ENCODE data around the gene CHST6. TPM values are rescaled to one million over a fixed set of nuclear protein-coding genes. Genes with fewer than 3 reads are reported as not detected.
"Not testable (repeated sequence)": the region's sequence is repeated elsewhere in the genome, so short reads cannot be mapped to it uniquely, and the experiment has no call there.

CHST6 gene
- total RNA-seq, 1 donor from 2014 or later = 4.6 TPM

DNA sequence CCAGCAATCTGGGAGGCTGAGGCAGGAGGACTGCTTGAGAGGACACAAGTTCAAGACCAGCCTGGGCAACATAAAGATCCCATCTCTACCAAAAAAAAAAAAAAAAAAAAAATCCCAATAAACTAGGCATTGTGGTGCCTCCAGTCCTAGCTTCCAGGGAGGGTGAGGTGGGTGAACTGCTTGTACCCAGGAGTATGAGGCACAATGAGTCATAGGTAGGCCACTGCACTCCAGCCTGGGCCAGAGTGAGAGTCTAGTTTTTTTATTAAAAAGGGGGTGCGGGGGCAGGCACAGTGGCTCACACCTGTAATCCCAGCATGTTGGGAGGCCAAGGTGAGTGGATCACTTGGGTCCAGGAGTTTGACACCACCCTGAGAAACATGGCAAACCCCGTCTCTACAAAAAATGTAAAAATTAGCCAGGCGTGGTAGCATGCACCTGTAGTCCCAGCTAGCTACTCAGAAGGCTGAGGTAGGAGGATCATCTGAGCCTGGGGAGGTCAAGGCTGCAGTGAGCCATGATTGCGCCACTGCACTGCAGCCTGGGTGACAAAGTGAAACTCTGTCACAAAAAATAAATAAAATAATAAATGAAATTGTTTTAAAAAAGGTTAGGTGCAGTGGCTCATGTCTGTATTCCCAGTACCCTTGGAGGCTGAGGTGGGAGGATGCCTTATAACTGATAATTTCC is 7.8 kb upstream of the CHST6 start:
- no peak for ATAC-seq

DNA sequence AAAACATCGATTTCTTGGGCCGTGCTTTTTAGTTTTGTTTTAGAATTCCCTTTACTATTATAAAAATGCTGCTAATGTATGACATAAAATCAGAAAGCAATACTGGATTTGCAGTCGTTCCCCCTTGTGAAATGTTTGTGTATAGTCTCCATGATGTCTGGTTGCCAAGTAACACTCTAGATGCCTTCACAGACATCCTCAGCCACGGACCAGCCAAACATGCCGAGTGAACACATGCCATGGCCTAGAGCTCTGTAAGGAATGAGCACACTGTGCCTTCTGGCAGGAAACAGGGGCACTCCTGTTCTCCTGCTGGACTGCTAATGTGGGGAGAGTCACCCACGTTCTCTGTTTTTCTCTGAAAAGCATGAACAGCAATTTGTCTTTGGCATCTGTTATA is 6.6 kb upstream of the CHST6 start:
- not testable (repeated sequence) for ATAC-seq

- ATAC-seq = no peak
Measured at GRCh38 chr16:75501359-75501758, 6.1 kb upstream of the CHST6 start.

- ATAC-seq = not testable (repeated sequence)
Measured at GRCh38 chr16:75498605-75499322, 3.5 kb upstream of the CHST6 start.

DNA sequence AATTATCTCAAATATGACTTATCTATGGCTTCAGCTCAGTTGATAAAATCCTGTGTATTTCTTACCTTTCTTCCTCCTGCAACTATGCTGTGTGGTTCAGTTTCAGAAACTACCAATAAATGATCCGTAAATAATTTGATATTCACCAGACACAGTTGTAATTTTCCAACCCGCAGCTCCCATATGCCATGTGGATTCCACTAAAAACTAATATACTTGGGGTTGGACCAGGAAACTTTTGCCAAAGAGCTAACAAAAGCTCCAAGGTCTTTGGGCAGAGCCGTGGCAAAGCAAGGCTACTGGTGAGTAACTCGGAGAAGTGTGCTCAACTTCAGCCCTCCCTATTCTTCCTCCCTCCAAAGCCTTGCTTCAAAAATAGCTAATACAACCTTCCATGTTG is 2.3 kb upstream of the CHST6 start:
- ATAC-seq = no peak

DNA sequence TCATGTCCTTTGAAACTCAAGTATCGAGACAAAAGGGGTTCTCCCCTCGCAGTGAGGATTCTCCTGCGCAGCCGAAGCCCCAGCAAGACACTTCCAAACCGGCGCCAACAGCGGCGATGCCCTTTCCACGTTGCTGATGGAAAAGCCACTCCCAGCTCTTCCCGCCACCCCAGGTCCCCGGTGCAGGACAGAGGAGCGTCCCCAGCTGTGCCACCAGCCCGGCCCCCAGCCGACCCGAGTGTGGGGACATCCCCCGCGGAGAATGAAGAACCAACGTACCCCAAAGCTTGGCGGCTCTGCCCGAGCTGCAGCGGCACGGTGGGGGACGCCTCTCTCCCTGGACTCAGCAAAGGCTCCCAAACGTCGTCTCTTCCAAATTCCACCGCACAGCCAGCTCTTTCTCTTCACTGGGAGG is 573 bp downstream of the CHST6 start:
- ATAC-seq = peak; percentile 31

DNA sequence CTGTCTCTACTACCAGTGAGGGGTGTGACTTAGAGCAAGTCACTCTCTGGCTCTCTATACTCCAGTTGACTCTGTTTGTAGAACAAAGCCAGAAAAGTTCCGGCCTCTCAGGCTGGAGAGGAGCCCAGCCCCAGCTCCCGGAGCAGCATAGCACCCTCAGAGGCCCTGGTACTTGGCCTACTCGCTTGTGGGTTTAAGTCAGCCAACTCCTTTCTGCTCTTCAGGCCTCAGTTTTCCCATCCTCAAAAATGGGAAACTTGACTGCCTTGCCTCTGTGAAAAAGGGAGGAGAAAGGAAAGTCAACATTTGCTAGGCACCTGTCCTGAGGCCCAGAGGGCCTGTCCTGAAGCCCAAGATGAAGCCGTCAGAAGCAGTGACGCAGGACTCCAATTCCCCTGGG is 1.1 kb downstream of the CHST6 start:
- ATAC-seq = no peak

DNA sequence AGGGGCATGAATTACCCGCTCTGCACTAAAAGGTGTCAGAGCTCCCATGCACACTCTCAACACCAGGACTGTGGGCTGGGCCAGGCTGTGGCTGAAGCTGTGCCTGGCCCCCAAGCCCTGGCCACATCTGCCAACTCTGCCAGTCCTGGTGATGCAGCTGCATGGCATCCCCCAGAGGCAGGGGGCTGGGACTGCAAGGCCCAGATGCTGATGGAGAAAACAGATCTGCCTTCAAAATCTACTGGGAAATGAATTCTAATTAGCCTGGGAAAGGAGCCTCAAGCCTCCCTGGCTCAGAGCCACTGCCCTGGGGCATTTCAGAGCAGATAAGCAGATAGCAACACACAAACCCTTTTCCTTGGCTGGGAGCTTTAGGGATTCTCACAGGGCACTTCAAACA is 3.4 kb downstream of the CHST6 start:
- ATAC-seq = peak; percentile 41

- ATAC-seq = no peak
Measured at GRCh38 chr16:75488322-75488721, 6.9 kb downstream of the CHST6 start.

DNA sequence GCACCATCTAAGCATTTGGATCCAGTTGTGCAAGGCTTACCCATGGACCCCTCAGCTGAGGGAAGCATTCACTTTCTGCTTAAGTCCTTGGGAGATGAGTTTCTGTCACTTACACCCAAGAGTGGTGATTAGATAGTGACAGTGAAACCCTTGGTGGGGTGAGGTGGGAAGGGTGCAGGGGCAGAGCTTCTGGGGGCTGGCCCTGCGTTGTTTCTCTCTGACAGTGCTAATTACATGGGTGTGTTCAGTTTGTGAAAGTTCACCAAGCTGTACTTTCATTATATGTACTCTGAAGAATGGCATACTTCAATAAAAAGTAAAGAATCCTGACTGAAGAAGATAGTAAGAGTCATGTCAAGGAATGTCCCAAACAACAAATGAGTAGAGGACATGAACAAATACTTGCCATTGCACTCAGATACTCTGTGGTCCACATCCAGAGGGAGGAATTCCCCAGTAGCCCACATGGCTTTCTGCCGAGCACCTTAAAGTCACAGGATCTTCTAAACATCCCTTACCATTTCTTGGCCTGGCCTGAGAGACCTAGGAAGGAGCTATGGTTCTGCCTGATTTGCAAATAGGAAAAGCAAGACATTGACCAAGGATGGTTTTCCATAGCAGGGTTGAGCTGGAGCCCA is 8.4 kb downstream of the CHST6 start:
- no peak for ATAC-seq

DNA sequence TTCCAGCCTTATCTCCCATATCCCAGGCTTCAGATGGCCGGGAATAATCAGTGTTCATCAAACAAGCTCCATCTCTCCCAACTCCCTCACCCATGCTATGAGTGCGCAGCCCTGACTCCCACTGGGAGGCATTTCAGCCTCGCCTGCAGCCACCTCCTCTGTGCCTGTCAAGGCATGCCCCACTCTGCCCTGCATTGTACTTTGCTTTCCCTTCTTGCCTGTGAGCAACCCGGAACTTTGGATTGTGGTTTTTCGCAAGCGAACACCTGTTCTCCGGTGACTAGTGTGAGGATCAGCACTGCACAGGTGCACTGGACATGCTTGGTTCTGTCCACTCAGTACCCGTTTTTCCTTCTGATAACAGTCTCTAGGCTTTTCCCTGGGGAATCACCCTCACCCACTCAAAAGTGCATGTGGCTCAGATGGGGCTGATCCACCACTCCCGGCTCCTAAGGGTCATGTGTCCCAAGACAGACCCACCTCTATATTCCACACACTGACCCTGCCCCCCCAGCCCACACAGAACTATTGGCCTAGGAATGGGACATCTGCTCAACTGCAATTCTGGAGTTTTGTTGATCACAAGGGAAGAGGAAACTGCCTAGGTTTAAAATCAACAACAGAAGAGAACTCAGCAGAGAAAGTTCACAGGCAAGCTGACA is 9.1 kb downstream of the CHST6 start:
- ATAC-seq = peak; percentile 90

DNA sequence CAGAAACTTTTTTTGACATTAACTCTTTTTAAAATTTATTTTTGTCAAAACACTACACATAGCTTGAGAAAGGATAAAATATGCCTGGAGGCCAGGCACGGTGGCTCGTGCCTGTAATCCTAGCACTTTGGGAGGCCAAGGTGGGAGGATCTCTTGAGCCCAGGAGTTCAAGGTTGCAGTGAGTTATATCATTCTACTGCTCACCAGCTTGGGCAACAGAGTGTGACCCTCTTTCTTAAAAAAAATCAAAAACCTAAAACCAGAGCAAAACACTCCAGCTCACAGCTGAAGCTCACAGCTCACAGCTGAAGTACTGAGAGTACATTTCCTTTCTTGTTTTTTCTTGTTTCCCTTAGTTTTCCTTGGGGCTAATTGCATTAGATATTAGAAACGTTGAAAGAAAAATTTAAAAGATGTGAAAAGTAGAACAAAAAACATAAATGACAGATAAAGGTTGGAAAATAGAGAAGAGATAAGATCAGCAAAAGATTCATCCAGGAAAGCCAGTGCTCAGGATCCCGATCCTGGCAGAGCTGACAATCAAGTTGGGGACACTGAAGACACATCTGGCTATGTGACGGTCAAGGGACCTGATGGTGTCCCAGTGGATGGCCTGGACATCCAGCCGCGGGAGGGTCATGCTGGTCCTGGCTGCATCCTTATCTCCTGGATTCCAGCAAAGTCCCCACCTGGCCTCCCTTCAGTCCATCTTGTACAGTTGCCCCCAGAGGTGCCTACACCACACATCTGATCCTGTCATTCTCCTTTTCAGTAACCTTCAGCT is 9.8 kb downstream of the CHST6 start:
- no peak for ATAC-seq

GRCh38 chr16:75483222-75483621 is 12.0 kb downstream of the CHST6 start:
- peak; percentile 91 for ATAC-seq

DNA sequence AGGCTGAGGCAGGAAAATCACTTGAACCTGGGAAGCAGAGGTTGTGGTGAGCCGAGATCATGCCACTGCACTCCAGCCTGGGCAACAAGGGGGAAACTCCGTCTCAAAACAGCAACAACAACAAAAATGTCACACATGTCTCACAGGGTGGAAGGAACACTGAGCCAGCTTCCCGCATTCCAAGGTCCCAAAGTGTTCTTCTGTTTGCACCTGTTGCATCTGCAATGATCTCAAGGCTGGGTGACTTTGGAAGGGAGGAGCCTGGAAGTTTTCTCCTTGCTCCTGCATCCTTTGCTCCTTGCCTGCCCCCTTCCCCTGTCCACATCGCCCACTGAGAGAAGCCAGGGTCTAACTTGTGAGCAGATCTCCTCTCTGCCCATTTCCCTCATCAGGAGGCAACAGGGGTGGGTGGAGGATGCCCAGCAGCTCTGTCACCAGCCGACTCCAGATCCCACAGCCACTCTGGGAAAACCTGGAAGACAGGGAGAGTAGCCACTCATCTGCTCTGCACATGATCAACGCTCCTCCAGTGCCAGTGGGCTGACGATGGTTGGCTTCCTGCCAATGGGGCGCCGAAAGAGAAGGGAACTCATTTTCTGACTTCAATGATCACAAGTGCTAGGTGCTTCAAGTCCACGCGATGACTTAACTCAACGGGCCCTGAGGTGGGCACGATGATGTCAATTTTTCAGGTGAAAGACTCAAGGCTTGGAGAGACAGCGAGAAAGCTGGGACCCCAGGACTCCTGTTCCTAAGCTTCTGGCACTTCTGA is 12.6 kb downstream of the CHST6 start:
- no peak for ATAC-seq

DNA sequence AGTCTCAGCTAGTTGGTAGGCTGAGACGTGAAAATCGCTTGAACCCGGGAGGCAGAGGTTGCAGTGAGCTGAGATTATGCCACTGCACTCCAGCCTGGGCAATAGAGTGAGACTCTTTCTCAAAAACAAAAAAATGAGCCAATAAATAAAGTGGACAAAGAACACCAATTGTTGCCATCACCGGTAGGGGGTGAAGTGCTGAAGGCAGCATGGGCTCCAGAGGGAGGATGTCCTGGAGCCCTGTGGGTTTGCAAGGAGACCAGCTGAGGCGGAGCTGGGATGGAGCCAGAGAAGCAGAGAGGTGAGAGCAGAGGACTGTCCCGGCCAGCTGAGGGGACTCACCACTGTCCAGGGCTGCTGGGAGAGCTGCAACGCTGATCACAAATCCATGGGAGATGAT is 13.8 kb downstream of the CHST6 start:
- ATAC-seq = no peak

DNA sequence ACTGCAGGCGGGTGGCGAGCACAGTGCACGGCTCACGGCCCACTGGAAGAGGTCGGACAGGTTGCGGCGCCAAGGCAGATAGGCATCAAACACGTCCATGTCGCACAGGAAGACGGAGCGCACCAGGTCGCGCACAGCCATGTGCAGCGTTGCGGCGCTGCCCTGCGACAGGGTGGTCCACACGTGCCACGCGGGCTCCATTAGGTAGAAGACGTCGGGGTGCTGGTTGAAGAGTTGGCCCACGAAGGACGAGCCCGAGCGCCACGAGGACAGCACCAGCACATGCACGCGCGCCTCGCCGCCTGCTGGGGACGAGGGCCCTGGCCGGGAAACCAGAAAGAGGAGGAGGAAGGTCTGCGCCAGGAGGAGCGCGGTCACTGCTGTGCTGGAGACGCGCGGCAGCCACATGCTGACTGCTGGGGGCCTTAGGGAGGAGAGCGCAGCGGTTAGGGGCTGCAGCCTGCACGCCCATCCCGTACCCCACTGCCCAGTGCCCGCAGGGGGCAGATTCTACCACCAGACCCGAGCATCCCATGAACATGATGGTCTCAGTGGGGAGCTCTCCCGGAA is 15.7 kb downstream of the CHST6 start:
- no peak for ATAC-seq

GRCh38 chr16:75478480-75479345 is 16.5 kb downstream of the CHST6 start:
- no peak for ATAC-seq

DNA sequence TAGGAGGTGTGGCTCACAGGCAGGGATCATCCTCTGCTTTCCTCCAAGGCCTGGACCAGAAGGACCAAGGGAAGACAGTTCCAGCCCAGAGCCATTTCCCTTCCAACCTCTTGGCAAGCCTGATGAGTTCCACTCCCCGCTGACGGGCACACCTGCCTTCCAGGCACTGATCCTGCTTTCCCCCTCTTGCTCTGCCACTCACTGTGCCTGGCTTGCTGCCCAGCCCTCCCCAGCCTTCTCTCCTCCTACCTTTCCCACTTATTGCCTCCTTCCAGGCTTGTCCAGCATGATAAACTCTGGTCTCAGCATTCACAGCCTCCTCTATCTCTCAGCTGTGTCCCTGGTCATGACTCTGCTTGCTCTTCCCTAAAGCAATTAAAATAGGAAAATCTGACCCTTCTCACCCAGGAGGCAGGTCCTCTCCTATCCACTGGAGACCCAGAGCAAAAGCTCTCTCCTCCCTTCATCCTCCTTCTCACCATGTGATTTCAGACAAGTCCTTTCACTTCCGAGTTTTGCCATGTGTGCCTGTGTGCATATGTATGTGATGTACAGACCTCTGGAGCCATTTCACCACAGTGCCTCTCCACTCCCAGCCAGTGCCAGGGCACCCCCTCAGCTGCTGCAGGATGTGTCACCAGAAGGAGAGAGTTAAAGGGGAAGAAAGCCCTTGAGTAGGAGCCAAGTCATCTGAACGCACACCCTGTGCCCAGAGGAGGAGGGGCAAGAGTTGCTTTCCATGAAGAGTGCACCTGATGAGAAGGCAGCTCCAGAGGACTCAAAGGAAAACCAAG is 17.4 kb downstream of the CHST6 start:
- peak; percentile 30 for ATAC-seq

GRCh38 chr16:75476817-75477216 is 18.4 kb downstream of the CHST6 start:
- peak; percentile 27 for ATAC-seq

Data from esophagus mucosa (tissue), 1 donor.